Brain microvascular endothelial cell (primary cell): ENCODE measurements around the gene ANKDD1B.

Experiments used
- DNase-seq: peaks from one replicate; pipeline ENCODE4 v3.0.0-alpha.2; 2020
- H3K27ac ChIP-seq: fragments of 250-450 bp; sonication (Bioruptor Pico); 2 replicates; pipeline ENCODE4 v1.5.1; 2020; ENCODE audit warnings: mild to moderate bottlenecking, moderate library complexity
- H3K27me3 ChIP-seq: fragments of 250-450 bp; sonication (Bioruptor Pico); replicated peaks from 2 replicates; pipeline ENCODE4 v1.5.1; 2020; ENCODE audit warnings: mild to moderate bottlenecking
- H3K36me3 ChIP-seq: fragments of 250-450 bp; sonication (Bioruptor Pico); replicated peaks from 2 replicates; pipeline ENCODE4 v1.5.1; 2020; ENCODE audit warnings: mild to moderate bottlenecking
- H3K4me3 ChIP-seq: 2 replicates; pipeline ENCODE4 v1.5.1; 2011; ENCODE audit warnings: low read depth, mild to moderate bottlenecking, control low read depth, low read length, moderate library complexity
- CTCF ChIP-seq: IDR thresholded peaks from 2 replicates; pipeline ENCODE4 v1.5.1; 2011; ENCODE audit warnings: low read depth, mild to moderate bottlenecking, moderate library complexity, low read length, control low read depth, inconsistent platforms; ENCODE audit errors: missing control alignments
- in situ Hi-C: cut with HindIII; loops from 2 replicates; pipeline ENCODE4 v1.10.0; 2017; ENCODE audit warnings: low sequenced_read_pairs, low pct_ligation_motif_present

The ANKDD1B gene

GRCh38 chr5:75620184-75620959, 9.1 kb downstream of the ANKDD1B start:
- Histone ChIP-seq H3K27me3 (no peaks in the 10 kb centered on the region), H3K36me3 (no peaks in the 10 kb centered on the region), H3K4me3 (no peak overlapping the region), H3K27ac (no peak overlapping the region)
- TF ChIP-seq CTCF: no peak
- in situ Hi-C loops: no loop called here
- no peak for DNase-seq

- H3K4me3 ChIP-seq: no peak overlapping the region
- no peaks in the 10 kb centered on the region for H3K27me3 ChIP-seq
- TF ChIP-seq CTCF: no peak
- DNase-seq: no peak
- in situ Hi-C loops: no loop called here
- no peak overlapping the region for H3K27ac ChIP-seq
- H3K36me3 ChIP-seq: no peaks in the 10 kb centered on the region
Observed at GRCh38 chr5:75622564-75622963, 11.3 kb downstream of the ANKDD1B start.

- DNase-seq: no peak
- H3K36me3 ChIP-seq: no peaks in the 10 kb centered on the region
- H3K27ac ChIP-seq: no peak overlapping the region
- in situ Hi-C loops: no loop called here
- no peak for TF ChIP-seq CTCF
- no peak overlapping the region for H3K4me3 ChIP-seq
- no peaks in the 10 kb centered on the region for H3K27me3 ChIP-seq
Observed at GRCh38 chr5:75623846-75624245, 12.6 kb downstream of the ANKDD1B start.

GRCh38 chr5:75626959-75627358, 15.7 kb downstream of the ANKDD1B start:
- in situ Hi-C loops: no loop called here
- H3K27me3 ChIP-seq: no peaks in the 10 kb centered on the region
- H3K27ac ChIP-seq: no peak overlapping the region
- H3K4me3 ChIP-seq: no peak overlapping the region
- no peak for DNase-seq
- TF ChIP-seq CTCF: no peak
- no peaks in the 10 kb centered on the region for H3K36me3 ChIP-seq

- Histone ChIP-seq H3K27ac (no peak overlapping the region), H3K36me3 (no peaks in the 10 kb centered on the region), H3K27me3 (no peaks in the 10 kb centered on the region), H3K4me3 (no peak overlapping the region)
- in situ Hi-C loops: no loop called here
- TF ChIP-seq CTCF: no peak
- no peak for DNase-seq
Observed at GRCh38 chr5:75627801-75628200, 16.5 kb downstream of the ANKDD1B start.

GRCh38 chr5:75630875-75631274, 19.6 kb downstream of the ANKDD1B start:
- DNase-seq: no peak
- Histone ChIP-seq H3K27ac (no peak overlapping the region), H3K36me3 (no peaks in the 10 kb centered on the region), H3K4me3 (no peak overlapping the region), H3K27me3 (no peaks in the 10 kb centered on the region)
- TF ChIP-seq CTCF: no peak
- in situ Hi-C loops: no loop called here
